Hindlimb muscle (tissue), 1 donor: Measurements from ENCODE around the gene LONP2. TPM values are rescaled to one million over a fixed set of nuclear protein-coding genes. Genes with fewer than 3 reads are reported as not detected.
A peak's percentile ranks its signal among the peaks of the same experiment; 100 is the strongest.
"Not testable (repeated sequence)": the region's sequence is repeated elsewhere in the genome, so short reads cannot be mapped to it uniquely, and the experiment has no call there.

Source experiments
- DNase-seq: peaks from one replicate; pipeline ENCODE4 v3.0.0-alpha.2; 2013
- polyA plus RNA-seq: library from polyadenylated mRNA; unstranded; fragments of 120-200 nt; gene quantifications from one replicate; pipeline ENCODE4 v1.2.1, GENCODE V29; 2013; ENCODE audit not compliant: insufficient read length

LONP2 gene
- polyA plus RNA-seq, 1 donor: 47.5 TPM

DNA sequence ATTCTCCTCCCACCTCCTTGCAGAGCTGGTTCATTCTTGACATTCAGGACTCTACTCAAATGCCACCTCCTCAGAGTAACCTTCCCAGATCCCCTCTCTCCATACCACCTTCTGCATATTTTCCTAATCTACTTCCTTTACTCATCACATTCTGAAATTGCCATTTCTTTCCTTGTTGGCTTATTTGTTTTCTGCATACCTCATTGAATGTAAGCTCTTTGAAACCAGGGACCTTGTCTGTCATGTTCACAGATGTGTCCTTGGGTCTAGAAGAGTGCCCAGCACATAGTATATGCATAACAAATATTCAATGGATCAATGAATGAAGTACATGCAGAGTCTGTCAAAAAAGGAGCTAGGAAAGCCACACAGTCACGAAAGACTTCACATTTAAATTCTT lies 7.8 kb upstream of the LONP2 start:
- no peak for DNase-seq

DNA sequence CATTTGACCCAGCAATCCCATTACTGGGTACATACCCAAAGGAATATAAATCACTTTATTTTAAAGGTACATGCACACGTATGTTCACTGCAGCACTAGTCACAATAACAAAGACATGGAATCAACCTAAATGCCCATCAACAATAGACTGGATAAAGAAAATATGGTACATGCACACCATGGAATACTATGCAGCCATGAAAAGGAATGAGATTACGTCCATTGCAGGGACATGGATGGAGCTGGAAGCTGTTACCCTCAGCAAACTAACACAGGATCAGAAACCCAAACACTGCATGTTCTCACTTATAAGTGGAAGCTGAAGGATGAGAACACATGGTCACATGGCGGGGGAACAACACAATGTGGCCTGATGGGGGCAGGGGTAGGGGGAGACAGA lies 4.0 kb upstream of the LONP2 start:
- not testable (repeated sequence) for DNase-seq

DNA sequence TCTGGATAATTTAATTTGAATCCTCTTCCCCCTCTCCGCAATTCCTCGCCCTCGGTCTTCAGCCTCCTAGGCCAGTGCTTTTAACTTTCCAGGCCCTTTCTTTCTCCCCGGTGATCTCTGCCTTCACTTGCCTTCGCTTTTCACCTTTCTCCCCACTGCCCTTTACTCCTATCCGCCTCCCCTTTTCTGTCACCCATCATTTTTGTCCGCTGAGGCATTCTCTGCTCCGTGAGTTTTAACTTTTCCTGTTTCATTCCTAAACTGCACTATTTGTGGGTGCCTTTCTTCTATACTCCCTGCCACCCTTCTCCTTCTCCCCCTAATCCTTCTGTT lies 729 bp downstream of the LONP2 start:
- no peak for DNase-seq

DNA sequence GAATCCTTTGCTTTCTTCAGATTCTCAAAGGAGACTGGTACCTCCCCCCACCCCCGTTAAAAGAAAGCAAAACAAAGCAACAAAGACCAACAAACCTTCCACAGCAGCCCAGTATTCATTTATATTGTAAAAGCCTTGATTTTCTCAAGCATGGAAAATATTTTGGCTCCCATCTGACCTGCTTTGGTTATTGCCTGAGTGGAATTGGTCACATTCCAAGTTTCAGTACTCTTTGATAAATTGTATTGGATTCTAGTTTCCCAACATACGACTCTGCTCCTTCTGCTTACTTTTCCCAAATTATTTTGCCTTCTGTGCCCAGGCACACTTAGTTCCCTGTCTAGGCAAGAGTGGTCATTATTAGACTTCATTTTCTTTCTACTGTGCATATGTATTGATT lies 2.0 kb downstream of the LONP2 start:
- no peak for DNase-seq

DNA sequence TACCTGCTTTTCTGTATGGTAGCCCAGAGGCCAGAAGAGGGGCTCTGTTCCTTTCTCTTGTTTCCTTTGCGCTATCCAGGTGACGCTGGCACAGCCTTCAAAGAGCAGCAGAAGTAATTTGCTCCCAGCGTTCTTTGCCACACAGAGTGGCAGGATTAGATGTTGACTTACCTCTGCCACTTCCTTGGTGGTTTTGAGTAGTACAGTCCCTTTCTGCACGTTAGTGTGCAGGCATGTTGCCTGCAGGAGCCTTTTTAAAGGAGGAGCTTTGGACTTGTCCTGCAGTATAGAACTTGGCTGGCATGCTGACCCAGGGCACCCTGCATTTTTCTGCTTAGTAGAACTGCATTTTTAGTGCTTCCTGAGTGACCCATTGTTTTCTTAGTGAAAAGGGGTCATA lies 3.2 kb downstream of the LONP2 start, which contains the start of gene ABCC11:
Gene ABCC11, minus strand, starts transcription at position 229 of the 400 bp plus-strand sequence. CDS start 15,618 bp downstream, outside the sequence.
- no peak for DNase-seq

DNA sequence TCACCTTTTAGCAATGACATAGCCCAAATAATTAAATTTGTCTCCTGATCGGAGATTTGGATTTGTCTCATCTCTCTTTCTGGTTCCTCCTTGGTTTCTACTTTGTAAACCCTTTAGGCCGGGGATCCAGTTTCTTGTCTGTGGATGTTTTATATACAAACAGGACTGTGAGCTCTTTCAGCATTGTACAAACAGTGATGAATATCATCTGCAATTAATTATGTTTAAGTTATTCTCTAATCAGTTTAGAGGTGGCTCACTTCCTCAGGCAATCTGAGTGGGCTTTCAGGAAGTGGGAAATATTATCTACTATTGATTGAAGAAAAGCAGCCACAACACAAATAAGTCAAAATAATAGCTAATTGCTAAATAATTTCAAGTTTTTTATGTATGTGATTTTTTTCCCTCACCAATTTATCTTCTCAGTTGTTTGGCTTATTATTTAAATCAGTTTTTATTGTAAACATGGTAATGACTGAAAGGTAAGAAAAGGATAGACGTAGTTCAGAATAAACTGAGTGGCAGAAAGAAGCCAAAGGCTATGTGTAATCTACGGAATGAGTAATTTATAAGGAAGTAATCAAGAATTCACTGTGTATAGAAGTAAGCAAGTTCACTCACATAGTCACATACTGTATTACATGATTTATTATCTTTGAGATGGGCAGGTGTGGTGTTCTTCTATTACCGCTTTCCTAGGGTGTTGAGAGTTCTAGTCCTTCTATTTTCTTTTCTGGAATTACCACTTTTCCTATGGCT lies 6.6 kb downstream of the LONP2 start:
- no peak for DNase-seq

DNA sequence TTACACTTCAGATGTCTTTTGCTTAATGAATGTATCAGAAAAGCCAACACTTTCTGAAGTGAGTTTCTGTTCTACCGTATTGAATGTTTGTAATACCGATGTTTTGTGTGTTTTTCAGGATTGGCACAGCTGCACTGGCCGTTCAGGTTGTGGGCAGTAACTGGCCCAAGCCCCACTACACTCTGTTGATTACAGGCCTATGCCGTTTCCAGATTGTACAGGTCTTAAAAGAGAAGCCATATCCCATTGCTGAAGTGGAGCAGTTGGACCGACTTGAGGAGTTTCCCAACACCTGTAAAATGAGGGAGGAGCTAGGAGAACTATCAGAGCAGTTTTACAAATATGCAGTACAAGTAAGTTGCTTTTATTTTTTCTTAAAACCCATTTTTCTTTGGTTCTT lies 7.9 kb downstream of the LONP2 start:
- no peak for DNase-seq

DNA sequence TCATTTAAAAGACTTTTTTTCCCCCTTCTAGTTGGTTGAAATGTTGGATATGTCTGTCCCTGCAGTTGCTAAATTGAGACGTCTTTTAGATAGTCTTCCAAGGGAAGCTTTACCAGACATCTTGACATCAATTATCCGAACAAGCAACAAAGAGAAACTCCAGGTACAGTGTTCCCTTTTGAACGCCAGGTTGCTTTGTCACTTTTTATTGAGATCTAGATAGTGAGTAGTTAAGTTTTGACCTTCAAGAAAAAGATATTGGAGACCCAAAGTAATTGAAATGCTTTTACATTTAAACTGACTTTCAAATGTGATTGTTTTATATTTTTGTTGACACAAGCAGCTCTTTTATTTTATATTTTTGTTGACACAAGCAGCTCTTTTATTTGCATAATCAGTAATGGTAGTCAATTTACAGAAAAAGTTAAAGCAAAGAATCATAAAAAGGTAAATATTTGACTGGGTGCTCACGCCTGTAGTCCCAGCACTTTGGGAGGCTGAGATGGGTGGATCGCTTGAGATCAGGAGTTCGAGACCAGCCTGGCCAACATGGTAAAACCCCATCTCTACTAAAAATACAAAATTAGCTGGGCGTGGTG lies 12.6 kb downstream of the LONP2 start:
- DNase-seq: no peak

DNA sequence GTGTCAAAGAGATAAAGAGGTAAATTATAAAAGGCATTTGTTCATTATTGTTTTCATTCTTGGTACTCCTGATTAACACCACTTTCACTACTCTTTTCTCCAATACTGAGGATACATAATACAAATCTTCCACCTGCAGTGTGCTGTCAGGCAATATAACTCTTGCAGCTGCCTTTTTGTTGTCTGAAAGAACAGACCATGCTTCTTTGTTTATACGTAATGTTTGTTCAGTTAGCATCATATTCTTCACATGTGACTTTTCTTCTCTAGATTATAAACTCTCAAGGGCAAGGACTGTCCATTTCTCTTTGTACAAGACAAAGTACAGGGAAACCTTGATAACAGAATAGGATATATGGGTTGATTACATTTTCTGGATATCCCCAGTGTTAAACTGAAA lies 17.5 kb downstream of the LONP2 start:
- DNase-seq: no peak

DNA sequence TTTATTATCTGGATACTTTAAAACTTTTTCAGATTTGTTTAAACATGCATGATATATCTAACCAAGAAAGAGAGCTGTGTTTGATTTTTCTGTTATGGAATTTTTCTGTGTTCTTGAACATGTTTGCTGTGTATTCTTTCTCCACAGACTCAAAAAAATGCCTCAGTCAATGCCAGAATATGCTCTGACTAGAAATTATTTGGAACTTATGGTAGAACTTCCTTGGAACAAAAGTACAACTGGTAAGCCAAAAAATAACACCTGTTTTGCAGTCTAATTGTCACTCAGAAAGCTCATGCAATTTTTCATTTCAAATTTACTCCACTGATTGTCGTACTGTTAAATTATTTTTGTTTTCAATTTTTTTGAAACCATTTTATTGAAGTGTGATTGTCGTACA lies 18.5 kb downstream of the LONP2 start:
- no peak for DNase-seq

DNA sequence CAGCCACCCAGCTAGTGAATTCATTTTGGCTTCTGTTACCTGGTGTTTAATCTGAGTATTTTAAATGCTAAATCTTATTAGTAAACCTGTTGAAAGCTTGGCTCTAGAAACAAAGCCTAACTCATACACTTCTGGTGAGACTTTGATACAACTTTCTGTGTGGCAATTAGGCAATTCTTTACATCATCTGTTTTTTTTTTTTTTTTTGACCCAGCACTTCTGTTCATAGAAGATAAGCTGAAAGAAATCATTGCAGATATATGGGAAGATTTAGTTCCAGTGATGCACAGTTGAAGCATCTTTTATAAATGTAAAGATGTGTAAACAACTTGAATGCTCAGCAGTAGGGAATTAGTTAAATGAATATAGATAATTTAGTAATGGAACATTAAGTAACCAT lies 24.9 kb downstream of the LONP2 start:
- DNase-seq: no peak

DNA sequence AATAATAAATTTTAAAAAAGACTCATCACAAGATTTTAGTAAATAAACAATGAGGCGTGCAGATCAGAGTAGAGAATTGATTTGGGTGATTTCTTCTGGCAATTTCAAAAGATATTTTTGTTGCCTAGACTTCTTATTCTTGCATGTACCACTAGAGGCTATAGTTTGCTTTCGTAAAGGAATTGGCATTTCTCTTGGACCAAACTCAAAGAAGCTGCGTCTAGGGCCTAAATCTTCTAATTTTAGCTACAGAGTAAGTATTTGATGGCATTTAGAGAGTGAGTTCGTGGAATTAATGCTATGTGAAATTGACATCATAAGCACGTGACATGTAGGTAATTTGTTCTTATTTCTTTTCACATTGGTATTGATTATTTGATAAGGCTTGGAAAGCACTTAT lies 27.6 kb downstream of the LONP2 start:
- peak; percentile 9 for DNase-seq

DNA sequence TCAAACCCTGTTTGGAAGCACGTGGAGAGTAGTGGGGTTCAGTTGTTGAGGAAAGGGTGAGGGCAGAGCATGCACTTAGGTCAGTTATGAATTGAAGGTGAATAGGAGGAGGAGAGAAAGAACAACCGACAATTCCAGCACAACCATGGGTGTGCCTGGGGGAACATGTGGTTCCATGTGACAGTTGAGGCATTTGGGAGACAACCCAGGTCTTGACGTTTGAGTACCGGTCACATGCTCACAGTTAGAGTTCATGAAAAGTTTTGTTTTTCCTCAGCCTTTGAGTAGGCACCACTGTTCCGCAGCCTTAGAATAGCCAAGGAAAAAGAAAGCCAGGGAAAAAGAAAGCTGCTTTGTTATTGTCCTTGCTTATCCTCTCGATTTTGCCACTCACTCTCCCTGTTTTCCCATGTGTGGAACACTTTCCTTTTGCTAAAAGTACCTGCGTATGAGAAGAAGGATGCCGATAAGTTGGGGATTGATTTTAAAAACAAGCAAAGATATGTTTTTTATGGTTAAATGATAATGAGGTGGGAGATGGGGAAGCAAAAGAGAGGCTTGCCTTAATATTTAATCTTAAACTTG lies 28.8 kb downstream of the LONP2 start:
- DNase-seq: no peak

DNA sequence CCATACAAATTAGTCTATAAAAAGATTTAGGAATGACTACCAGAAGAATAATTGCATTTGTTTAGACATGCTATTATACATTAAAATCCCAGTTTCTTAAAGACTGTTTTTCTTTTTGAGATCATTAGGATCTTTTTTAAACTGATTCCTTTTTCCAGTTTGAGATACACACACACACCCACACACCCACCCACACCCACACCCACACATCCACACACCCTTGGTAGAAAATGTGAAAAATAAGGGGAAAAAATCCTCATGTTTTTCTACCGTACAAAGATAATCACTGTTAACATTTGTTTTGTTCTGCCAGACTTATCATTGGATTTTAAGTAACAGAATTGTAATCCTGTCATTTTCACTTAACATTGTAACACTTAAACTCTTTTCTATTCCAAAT lies 30.4 kb downstream of the LONP2 start:
- DNase-seq: no peak

DNA sequence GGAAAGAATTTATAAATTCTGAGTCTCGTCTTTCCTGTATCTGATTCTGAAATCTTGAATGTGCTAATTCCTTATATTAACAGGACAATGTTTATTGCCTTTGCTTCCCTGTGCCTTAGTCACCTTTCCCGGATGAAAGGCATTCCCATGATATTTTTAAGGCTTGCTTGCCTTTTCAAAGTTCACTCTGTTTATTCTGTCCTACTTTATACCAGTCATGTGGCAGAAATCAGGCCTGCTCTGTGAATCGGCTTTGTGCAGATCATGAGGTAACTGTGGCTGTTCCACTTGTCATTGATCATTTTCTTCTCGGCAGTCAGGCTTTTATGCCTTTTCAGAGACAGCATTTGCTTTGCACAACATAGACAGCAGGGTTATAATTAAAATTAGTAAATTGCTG lies 32.0 kb downstream of the LONP2 start:
- no peak for DNase-seq

DNA sequence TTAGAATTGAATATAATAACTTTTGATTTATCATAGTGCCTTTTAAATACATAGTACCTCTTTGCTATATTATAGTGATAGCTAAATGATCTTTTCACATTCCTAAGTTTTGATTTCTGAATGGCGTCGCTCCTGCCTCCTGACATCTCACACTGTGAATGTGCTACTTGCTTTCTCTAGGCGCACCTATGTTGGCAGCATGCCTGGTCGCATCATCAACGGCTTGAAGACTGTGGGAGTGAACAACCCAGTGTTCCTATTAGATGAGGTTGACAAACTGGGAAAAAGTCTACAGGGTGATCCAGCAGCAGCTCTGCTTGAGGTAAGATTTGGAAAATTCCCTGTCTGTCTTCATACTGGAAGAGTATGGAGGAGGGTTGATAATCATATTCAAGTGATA lies 33.1 kb downstream of the LONP2 start:
- no peak for DNase-seq

DNA sequence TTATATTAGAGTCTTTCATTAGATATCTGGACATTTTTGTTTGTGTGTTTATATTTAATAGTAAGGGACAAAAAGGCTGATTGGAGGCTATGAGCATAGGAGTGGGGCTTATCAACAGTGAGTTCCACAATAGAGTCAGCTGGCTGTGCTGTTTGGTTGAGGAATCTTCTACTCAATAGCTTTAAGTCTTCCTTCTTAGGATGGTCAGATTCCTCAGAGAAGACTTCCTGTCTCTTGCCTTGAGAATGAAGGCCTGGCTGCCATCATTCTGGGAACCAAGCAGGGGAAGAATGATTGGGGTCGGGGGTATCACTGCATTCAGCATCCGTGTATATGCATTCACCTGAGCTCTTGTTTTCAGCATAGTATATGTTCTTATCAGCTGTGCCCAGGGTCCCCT lies 35.1 kb downstream of the LONP2 start:
- DNase-seq: no peak

DNA sequence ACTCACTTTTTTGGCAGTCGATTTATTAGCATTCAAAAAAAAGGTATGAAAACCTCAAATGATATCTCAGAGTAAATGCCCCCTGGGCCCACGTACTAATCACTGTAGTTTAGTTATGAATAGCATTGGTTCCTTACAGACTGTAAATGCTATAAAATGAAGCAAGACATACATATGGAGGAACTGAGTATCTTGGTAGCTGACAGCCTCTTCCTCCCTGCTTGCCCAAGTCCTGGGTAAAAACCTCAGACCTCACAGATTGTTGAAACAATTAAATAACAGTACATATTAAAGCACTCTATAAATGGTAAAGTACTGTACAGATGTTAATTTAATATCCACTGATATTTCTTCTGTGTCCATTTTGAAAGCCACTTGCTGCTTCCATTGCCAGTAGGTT lies 36.4 kb downstream of the LONP2 start:
- no peak for DNase-seq

DNA sequence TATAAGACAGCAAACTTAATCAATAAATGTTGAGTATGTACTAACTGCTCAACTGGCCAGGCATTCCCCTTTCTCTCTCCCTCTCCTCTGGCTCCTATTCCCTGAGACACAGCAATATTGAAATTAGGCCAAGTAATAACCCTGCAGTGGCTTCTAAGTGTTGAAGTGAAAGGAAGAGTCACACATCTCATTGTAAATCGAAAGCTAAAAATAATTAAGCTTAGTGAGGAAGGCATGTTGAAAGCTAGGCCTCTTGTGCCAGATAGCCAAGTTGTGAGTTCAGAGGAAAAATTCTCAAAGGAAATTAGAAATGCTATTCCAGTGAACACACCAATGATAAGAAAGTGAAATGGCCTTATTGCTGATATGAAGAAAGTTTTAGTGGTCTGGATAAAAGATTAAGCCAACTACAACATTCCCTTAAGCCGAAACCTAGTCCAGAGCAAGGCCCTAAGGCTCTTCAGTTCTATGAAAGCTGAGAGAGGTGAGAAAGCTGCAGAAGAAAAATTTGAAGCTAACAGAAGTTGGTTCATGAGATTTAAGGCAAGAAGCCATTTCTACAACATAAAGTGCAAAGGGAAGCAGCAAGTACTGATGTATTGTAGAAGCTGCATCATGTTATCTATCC lies 38.6 kb downstream of the LONP2 start:
- DNase-seq: no peak

DNA sequence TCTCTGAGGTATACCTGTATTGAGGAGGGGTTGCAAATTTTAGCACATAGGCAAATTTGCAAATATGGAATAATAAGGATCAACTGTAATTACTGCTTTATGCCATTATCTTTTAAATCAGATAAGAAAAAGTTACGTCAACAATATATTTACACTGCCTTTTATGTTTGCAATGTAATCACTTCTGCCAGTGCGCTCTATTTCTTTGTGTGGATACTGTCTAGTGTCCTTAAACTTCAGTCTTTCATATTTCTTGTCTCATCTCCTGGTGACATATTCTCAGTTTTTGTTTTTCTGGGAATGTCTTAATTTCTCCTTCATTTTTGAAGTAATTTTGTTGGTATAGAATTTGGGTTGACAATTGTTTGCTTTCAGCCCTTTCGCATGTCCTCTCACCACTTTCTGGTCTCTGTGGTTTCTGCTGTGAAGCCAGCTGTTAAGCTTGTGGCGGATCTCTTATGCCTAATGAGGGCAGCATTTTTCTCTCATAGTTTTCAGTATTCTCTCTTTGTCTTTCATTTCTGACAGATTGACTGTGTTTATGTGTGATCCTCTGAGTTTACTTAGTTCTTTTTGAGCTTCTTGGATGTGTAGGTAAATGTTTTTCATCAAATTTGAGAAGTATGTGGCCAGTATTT lies 40.8 kb downstream of the LONP2 start:
- DNase-seq: no peak

DNA sequence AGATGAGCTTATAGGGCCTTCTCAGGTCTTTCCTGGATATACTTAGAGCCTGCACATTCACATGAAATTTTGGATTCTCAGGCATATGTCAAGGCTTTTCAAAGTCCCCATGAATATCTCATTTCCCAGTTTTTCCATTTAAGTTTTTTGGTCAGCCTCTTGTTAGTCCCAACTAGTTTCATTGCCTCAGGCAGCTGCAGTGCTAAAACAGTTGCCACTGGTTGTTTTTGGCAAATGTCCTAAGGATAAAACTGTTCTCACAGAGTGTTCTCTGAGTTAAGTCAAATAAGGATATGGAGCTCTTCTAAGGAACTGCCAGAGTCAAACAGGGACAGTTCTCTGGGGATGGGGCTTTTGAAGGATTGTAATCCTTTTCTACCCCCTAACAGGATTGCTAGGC lies 43.1 kb downstream of the LONP2 start:
- no peak for DNase-seq

DNA sequence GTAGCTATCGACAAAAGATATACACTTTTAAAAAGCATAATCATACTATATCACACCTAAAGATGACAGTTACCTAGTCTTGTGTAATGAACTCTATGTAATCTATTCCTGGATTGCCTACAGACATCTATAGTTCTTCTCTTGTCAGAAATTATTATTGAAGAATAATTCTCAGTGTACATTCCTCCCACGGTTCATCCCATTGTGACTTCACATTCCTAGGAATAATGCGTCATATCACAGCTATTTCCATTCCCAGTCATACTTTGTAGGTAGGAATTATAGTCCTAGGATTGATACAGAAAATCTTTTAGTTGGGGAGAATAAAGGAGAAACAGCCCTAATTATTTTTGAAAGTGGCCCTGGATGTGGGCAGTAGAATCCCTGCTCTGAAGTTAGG lies 47.2 kb downstream of the LONP2 start:
- no peak for DNase-seq

DNA sequence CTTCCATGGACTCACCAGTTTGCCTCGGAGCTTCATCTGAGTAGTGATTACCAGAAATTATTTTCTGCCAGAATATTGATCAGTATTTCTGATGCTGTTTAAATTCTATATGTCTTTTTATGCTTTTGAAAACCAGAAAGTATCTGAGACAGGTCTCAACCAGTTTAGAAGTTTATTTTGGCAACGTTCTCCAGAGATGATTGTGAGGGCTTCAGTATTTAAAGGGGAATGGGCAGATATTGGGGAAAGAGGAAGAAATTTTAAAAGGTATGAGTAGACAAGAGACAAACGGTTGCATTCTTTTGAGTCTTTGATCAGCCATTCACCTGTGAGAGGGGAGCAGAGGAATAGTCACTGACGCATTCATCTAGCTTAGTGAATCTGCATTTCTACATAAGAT lies 47.7 kb downstream of the LONP2 start:
- no peak for DNase-seq
